Neural cell (in vitro differentiated cells): ENCODE measurements around the gene EVL. TPM values are rescaled to one million over a fixed set of nuclear protein-coding genes. Genes with fewer than 3 reads are reported as not detected.

ENCODE experiments used
- H2AFZ ChIP-seq: fragments of 200-600, 300-800 bp; sonication (generic), shearing (Covaris generic); 2 replicates; pipeline ENCODE4 v1.6.0; 2014; ENCODE audit warnings: low read depth, mild to moderate bottlenecking, antibody characterized with exemption, low read length, moderate library complexity
- H3F3A ChIP-seq: fragments of 200-600 bp; shearing (Covaris generic); 2 replicates; pipeline ENCODE4 v1.6.1; 2016; ENCODE audit warnings: mild to moderate bottlenecking, moderate library complexity, mixed read lengths, antibody characterized with exemption, low read length; ENCODE audit not compliant: insufficient read depth, poor library complexity, severe bottlenecking
- H3K27ac ChIP-seq: fragments of 200-600, 300-800 bp; sonication (generic), shearing (Covaris generic); 2 replicates; pipeline ENCODE4 v1.5.1; 2014; ENCODE audit warnings: mild to moderate bottlenecking, low read length, moderate library complexity
- H3K27me3 ChIP-seq: fragments of 300-800, 200-600 bp; sonication (generic), shearing (Covaris generic); 2 replicates; pipeline ENCODE4 v1.6.0; 2014; ENCODE audit warnings: mild to moderate bottlenecking, low read depth, low read length, moderate library complexity; ENCODE audit not compliant: insufficient read depth
- H3K36me3 ChIP-seq: fragments of 300-800, 200-600 bp; sonication (generic), shearing (Covaris generic); 2 replicates; pipeline ENCODE4 v1.5.1; 2014; ENCODE audit warnings: mild to moderate bottlenecking, antibody characterized with exemption, low read length, moderate library complexity; ENCODE audit not compliant: insufficient read depth
- H3K4me2 ChIP-seq: fragments of 300-800, 200-600 bp; sonication (generic), shearing (Covaris generic); 2 replicates; pipeline ENCODE4 v1.6.0; 2014; ENCODE audit warnings: mild to moderate bottlenecking, low read length
- H3K4me3 ChIP-seq: fragments of 300-800, 200-600 bp; sonication (generic), shearing (Covaris generic); 2 replicates; pipeline ENCODE4 v1.5.1; 2014; ENCODE audit warnings: mild to moderate bottlenecking, low read length, moderate library complexity
- H3K79me2 ChIP-seq: fragments of 200-600 bp; shearing (Covaris generic); replicated peaks from 2 replicates; pipeline ENCODE4 v1.6.0; 2014; ENCODE audit warnings: mild to moderate bottlenecking, low read length, moderate library complexity; ENCODE audit not compliant: insufficient read depth
- H3K9ac ChIP-seq: fragments of 300-800, 200-600 bp; sonication (generic), shearing (Covaris generic); 2 replicates; pipeline ENCODE4 v1.6.1; 2016; ENCODE audit warnings: mild to moderate bottlenecking, low read length, mixed read lengths
- H3K9me2 ChIP-seq: fragments of 200-600 bp; shearing (Covaris generic); 2 replicates; pipeline ENCODE4 v1.6.1; 2016; ENCODE audit warnings: mild to moderate bottlenecking, low read length, mixed read lengths; ENCODE audit not compliant: insufficient read depth
- H3K9me3 ChIP-seq: fragments of 200-600, 300-800 bp; sonication (generic), shearing (Covaris generic); 2 replicates; pipeline ENCODE4 v1.6.1; 2016; ENCODE audit warnings: mild to moderate bottlenecking, mixed run types, low read length, moderate library complexity, mixed read lengths
- H4K20me1 ChIP-seq: fragments of 200-600 bp; shearing (Covaris generic); 2 replicates; pipeline ENCODE4 v1.6.1; 2016; ENCODE audit warnings: mild to moderate bottlenecking, mixed run types; ENCODE audit not compliant: insufficient read depth
- CTCF ChIP-seq: fragments of 450-650 bp; IDR thresholded peaks from 2 replicates; pipeline ENCODE4 v1.5.1; 2014; ENCODE audit warnings: antibody characterized with exemption, mild to moderate bottlenecking, moderate library complexity; ENCODE audit not compliant: poor library complexity, severe bottlenecking
- EP300 ChIP-seq: fragments of 450-650 bp; conservative IDR thresholded peaks from 2 replicates; pipeline ENCODE4 v1.6.1; 2014; ENCODE audit warnings: antibody characterized with exemption, mild to moderate bottlenecking, moderate library complexity; ENCODE audit not compliant: poor library complexity, severe bottlenecking
- EZH2 ChIP-seq: fragments of 200-600, 300-800 bp; shearing (Covaris generic), sonication (generic); IDR thresholded peaks from 2 replicates; pipeline ENCODE4 v1.6.1; 2014; ENCODE audit warnings: antibody characterized with exemption, low read length, borderline replicate concordance, mild to moderate bottlenecking; ENCODE audit not compliant: insufficient read depth, poor library complexity, severe bottlenecking
- MXI1 ChIP-seq: fragments of 450-650 bp; conservative IDR thresholded peaks from 2 replicates; pipeline ENCODE4 v1.6.1; 2014; ENCODE audit warnings: antibody characterized with exemption, mild to moderate bottlenecking; ENCODE audit not compliant: poor library complexity, severe bottlenecking
- POLR2AphosphoS5 ChIP-seq: IDR thresholded peaks from 2 replicates; pipeline ENCODE4 v1.6.1; 2012
- RAD21 ChIP-seq: fragments of 450-650 bp; conservative IDR thresholded peaks from 2 replicates; pipeline ENCODE4 v1.6.1; 2014; ENCODE audit warnings: antibody characterized with exemption, mild to moderate bottlenecking, moderate library complexity
- REST ChIP-seq: IDR thresholded peaks from 2 replicates; pipeline ENCODE4 v1.6.1; 2012; ENCODE audit warnings: borderline replicate concordance
- SMC3 ChIP-seq: fragments of 450-650 bp; conservative IDR thresholded peaks from 2 replicates; pipeline ENCODE4 v1.6.1; 2014; ENCODE audit warnings: antibody characterized with exemption, mild to moderate bottlenecking, moderate library complexity; ENCODE audit not compliant: poor library complexity
- TAF1 ChIP-seq: IDR thresholded peaks from 2 replicates; pipeline ENCODE4 v1.6.1; 2012; ENCODE audit warnings: low read depth
- polyA plus RNA-seq: library from polyadenylated mRNA; depleted of rRNA; stranded (reverse); fragments of >200 nt; gene quantifications from 2 replicates; pipeline ENCODE4 v1.2.3, GENCODE V29; 2014

Gene EVL
- polyA plus RNA-seq, 1 donor from 2014 or later: 387 TPM

DNA sequence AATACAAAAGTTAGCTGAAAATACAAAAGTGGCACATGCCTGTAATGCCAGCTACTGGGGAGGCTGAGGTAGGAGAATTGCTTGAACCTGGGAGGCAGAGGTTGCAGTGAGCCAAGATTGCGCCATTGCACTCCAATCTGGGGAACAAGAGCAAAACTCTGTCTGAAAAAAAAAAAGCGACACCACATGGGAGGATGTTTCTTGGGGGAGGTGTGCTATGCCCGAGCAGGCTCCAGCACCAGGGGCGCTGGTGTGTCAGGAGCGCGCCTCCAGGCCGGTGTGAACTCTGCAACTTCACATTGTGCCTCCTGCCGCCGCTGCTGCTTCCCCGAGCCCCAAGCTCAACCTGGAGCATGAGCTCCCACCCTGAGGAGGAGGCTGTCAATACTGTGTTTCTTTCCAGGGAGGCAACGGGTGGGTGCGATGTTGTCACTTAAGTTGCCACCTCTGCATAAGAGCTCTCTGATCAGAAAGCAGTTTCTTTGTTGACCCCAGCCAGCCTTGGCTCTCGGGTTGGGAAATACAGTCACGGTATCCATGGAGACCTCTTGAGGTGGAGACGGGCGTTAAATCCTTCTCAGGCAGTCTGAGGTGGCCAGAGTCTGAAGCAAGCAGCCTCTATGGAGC, 75.3 kb downstream of the EVL start:
- H3K4me3 ChIP-seq: no peak overlapping the region
- no peaks in the 10 kb centered on the region for H3F3A ChIP-seq
- no peak overlapping the region for H3K4me2 ChIP-seq
- H3K9me2 ChIP-seq: no peaks in the 10 kb centered on the region
- no peak overlapping the region for H3K27ac ChIP-seq
- TF ChIP-seq CTCF: peak; percentile 43
- no peak for TF ChIP-seq MXI1
- TF ChIP-seq REST: no peak
- TF ChIP-seq EP300: no peak
- TF ChIP-seq RAD21: no peak
- no peak overlapping the region for H2AFZ ChIP-seq
- H3K9me3 ChIP-seq: no peaks in the 10 kb centered on the region
- no peak overlapping the region for H3K9ac ChIP-seq
- H3K27me3 ChIP-seq: no peaks in the 10 kb centered on the region
- no peaks in the 10 kb centered on the region for H3K36me3 ChIP-seq
- H3K79me2 ChIP-seq: no peaks in the 10 kb centered on the region
- H4K20me1 ChIP-seq: no peaks in the 10 kb centered on the region

DNA sequence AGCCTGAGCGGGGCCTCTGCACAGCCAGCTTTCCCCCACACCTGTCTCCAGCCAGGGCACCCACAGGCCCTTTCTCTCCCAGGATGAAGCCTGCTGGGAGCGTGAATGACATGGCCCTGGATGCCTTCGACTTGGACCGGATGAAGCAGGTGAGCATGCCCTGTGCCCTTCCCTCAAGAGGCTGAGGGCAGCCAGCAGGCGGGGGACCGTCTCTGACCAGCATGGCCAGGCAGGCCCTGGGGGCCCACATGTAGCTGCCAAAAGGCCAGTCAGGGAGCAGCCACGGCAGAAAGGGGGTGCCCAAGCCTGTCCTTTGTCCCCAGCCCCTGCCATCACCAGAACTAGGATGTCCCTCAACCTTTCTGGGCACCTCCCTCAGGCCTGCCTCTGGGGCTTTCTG, 75.9 kb downstream of the EVL start:
- Histone ChIP-seq H3K27me3 (no peaks in the 10 kb centered on the region), H3K4me3 (no peak overlapping the region), H3K79me2 (no peaks in the 10 kb centered on the region), H4K20me1 (no peaks in the 10 kb centered on the region), H3K4me2 (no peak overlapping the region), H3K9ac (no peak overlapping the region), H3K9me2 (no peaks in the 10 kb centered on the region), H3K27ac (no peak overlapping the region), H3K9me3 (no peaks in the 10 kb centered on the region), H2AFZ (no peak overlapping the region), H3F3A (no peaks in the 10 kb centered on the region), H3K36me3 (no peaks in the 10 kb centered on the region)
- TF ChIP-seq CTCF: no peak
- TF ChIP-seq MXI1: no peak
- TF ChIP-seq EP300: no peak
- TF ChIP-seq EZH2: no peak
- TF ChIP-seq POLR2AphosphoS5: no peak
- no peak for TF ChIP-seq TAF1
- no peak for TF ChIP-seq SMC3
